GM19193 (cell line): ENCODE measurements around the gene RILPL1.

Experiments
- POLR2A ChIP-seq: IDR thresholded peaks from 4 replicates; pipeline ENCODE4 v1.6.1; 2011; ENCODE audit not compliant: insufficient read depth, insufficient read length; ENCODE audit errors: extremely low read depth

RILPL1 gene

GRCh38 chr12:123450636-123451035 lies 82.9 kb downstream of the RILPL1 start:
- no peak for TF ChIP-seq POLR2A

- TF ChIP-seq POLR2A, result no peak
Measured at GRCh38 chr12:123449856-123450255, 83.7 kb downstream of the RILPL1 start.

GRCh38 chr12:123449249-123449733 lies 84.2 kb downstream of the RILPL1 start:
- no peak for TF ChIP-seq POLR2A

GRCh38 chr12:123446333-123446713 lies 87.2 kb downstream of the RILPL1 start:
- TF ChIP-seq POLR2A, result no peak

- peak; percentile 48 for TF ChIP-seq POLR2A
Measured at GRCh38 chr12:123445388-123446332, 87.9 kb downstream of the RILPL1 start.

- no peak for TF ChIP-seq POLR2A
Measured at GRCh38 chr12:123444092-123445026, 89.2 kb downstream of the RILPL1 start.

- TF ChIP-seq POLR2A, result no peak
Measured at GRCh38 chr12:123442774-123443173, 90.7 kb downstream of the RILPL1 start.

GRCh38 chr12:123441523-123442164 lies 91.9 kb downstream of the RILPL1 start:
- no peak for TF ChIP-seq POLR2A

GRCh38 chr12:123436017-123436964 lies 97.2 kb downstream of the RILPL1 start, which contains the start of gene RILPL2:
Gene RILPL2 (minus strand): TSS chr12:123436684. CDS start chr12:123436420, 264 bp downstream.
- TF ChIP-seq POLR2A, result peak; percentile 75

- no peak for TF ChIP-seq POLR2A
Measured at GRCh38 chr12:123435636-123436016, 97.9 kb downstream of the RILPL1 start.

- no peak for TF ChIP-seq POLR2A
Measured at GRCh38 chr12:123433615-123434014, 99.9 kb downstream of the RILPL1 start.

GRCh38 chr12:123428591-123428990 lies 104.9 kb downstream of the RILPL1 start:
- no peak for TF ChIP-seq POLR2A

- peak; percentile 54 for TF ChIP-seq POLR2A
Measured at GRCh38 chr12:123427036-123427769, 106.3 kb downstream of the RILPL1 start.
